GM12878 (cell line): ENCODE data around the gene CSAG2.

Source experiments
- EZH2 ChIP-seq: IDR thresholded peaks from 2 replicates; pipeline ENCODE4 v1.6.1; 2012; ENCODE audit warnings: low read depth, mild to moderate bottlenecking, control low read depth, inconsistent platforms, low read length, borderline replicate concordance; ENCODE audit not compliant: control insufficient read depth
- TF ChIP-seq, protein P1 (sequence below): fragments of 450-650 bp; formaldehyde crosslinking; IDR thresholded peaks from 2 replicates; pipeline ENCODE4 v1.4.0; 2020; ENCODE audit warnings: mild to moderate bottlenecking, moderate library complexity

GRCh38 chrX:152735860-152736511 is 26.9 kb upstream of the CSAG2 start:
- TF ChIP-seq, protein P1, sequence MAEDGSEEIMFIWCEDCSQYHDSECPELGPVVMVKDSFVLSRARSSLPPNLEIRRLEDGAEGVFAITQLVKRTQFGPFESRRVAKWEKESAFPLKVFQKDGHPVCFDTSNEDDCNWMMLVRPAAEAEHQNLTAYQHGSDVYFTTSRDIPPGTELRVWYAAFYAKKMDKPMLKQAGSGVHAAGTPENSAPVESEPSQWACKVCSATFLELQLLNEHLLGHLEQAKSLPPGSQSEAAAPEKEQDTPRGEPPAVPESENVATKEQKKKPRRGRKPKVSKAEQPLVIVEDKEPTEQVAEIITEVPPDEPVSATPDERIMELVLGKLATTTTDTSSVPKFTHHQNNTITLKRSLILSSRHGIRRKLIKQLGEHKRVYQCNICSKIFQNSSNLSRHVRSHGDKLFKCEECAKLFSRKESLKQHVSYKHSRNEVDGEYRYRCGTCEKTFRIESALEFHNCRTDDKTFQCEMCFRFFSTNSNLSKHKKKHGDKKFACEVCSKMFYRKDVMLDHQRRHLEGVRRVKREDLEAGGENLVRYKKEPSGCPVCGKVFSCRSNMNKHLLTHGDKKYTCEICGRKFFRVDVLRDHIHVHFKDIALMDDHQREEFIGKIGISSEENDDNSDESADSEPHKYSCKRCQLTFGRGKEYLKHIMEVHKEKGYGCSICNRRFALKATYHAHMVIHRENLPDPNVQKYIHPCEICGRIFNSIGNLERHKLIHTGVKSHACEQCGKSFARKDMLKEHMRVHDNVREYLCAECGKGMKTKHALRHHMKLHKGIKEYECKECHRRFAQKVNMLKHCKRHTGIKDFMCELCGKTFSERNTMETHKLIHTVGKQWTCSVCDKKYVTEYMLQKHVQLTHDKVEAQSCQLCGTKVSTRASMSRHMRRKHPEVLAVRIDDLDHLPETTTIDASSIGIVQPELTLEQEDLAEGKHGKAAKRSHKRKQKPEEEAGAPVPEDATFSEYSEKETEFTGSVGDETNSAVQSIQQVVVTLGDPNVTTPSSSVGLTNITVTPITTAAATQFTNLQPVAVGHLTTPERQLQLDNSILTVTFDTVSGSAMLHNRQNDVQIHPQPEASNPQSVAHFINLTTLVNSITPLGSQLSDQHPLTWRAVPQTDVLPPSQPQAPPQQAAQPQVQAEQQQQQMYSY (CRISPR knock-in tag): no peak
- no peak for TF ChIP-seq EZH2
